Measurements from ENCODE around the gene CHRNA4.

Gene CHRNA4

GRCh38 chr20:63360850-63361518, at the start of gene CHRNA4:
Gene CHRNA4 (minus strand): TSS chr20:63361349. CDS start chr20:63361165, 184 bp downstream.
- no peak for DNase-seq (ENCODE audit: low spot score)

DNA sequence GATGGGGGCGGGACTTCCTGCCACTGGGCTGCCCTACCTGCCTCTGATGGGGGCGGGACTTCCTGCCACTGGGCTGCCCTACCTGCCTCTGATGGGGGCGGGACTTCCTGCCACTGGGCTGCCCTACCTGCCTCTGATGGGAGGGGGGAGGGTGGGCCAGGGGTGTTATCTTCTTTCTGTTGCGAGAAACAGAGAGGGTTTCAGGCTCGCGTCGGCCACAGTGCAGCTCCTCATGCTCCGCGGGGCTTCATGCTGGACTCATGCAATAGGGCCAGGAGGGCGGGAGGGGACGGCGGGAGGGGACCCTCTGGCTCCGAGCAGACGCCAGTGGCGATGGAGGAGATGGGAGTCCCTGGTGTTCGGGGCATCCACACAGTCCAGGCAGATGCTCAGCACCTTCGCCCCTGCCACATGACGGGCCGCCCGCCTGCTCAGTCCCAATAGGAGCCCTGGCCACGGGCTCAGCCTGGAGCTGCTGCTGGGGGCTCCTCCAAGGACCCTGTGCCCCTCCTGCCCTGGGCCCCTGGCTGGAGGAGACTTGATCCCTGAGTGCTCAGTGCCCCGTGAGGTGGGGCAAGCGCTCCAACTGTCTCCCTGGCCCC, 48.8 kb upstream of the CHRNA4 start:
- DNase-seq (ENCODE audit: low spot score): no peak

DNA sequence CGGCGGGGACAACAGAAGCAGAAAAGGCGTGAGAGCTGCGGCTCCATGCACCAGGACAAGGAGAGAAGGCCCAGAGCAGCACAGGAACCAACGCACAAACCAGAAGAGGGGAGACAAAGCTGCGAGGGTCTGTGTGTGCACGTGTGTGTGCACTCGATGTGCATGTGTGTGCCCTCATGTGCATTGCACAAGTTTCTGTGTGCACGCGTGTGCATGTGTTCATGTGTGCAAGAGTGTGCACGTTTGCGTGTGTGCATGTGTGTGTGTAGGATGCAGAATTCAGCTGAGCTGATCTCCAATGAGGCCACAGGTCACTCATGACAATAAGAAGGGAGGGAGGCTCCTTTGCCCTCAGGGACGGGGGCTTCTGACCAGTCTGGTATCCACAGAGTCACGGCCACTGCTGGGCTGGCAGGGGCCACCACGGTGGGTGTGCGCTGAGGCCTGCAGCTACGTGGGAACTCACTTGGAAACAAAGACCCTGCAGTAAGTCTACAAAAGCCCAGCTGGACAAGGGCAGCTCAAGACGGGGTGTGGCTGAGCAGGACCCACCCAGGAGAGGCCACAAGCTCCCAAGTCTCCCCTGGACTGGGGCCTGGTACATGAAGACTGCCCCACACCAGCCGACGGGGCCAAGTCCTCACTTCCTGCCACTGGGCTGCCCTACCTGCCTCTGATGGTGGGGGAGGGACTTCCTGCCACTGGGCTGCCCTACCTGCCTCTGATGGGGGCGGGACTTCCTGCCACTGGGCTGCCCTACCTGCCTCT, 48.1 kb upstream of the CHRNA4 start:
- no peak for DNase-seq (ENCODE audit: low spot score)

DNA sequence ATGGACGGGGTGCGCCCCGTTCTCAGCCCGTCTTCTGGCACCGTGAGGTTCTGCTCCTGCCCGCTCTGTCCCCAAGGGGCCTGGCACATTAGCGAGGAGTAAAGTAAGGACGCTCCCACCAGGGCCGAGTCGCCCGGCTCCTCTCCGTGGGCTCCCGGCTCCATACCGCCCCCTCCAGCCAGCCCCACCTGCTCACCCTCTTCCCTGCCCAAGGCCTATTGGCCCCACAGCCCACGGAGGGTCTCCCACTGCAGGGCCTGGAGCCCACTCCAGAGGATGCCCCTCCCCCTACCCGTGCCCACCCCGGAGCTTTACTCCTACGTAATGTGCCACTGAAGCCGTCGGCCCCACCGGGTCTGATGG, 47.5 kb upstream of the CHRNA4 start:
- DNase-seq (ENCODE audit: low spot score): no peak

DNA sequence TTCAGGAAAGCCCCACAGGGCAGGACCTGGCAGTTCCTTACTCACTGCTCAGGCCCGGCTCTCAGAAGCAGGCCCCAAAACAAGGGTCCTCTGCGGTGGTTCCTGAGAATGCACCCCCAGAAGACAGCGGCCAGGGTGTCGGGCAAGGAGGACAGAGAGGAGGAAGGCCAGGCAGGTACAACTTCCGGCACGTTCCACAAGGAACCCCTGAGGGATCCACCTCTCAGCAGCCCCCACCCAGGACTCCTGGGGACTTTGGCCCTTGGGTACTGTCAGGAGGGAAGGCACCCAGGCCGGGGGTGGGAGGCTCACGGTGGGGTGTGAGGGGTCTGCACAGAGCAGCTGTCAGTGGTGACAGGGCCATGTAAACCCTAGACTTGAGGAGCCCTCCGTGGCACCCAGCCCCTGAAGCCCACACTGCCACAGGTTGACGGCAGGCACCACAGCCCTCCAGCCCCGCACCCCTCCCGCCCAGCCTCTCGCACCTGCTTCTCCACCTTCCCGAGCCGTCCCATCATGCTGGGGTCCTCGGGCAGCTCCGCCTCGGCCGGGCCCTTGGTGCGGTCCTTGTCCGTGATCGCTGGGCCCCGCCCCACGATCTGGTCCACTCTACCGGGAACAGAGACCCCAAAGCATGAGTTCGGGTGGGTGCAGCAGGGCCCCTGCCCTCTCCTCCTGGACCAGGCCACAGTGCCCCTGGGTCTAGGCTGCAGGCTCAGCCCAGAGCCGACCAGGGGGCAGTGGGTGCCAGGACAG, 47.0 kb upstream of the CHRNA4 start:
- DNase-seq (ENCODE audit: low spot score): no peak

DNA sequence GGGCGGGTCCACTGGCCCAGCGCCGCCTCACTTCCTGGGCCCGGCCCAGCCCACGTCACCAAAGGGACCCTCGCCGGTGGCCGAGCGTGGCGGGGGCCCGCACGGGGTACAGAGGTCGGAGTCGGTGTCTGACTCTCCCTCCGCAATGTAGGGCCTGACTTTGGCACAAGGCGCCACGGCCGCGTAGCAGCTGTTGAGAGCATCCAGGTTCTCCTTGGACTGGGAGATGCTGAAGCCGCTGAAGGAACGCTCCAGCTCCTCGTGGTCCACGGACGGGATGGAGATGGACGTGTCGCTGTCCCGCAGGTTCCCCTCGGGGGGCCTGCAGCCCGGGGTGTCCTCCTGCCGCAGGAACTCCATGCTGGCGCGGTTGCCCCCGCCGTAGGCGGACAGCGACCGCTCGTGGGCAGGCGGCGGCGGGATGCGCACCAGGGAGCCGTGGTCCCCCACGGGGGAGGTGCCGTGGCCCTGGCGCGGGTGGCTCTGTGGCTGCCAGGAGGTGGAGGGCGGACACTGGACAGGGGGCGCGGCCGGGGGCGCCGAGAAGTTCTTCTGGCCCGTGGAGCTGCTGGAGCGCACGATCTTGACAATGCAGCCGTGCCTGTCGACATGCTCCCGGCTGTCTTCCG, 45.6 kb upstream of the CHRNA4 start:
- DNase-seq (ENCODE audit: low spot score): no peak

DNA sequence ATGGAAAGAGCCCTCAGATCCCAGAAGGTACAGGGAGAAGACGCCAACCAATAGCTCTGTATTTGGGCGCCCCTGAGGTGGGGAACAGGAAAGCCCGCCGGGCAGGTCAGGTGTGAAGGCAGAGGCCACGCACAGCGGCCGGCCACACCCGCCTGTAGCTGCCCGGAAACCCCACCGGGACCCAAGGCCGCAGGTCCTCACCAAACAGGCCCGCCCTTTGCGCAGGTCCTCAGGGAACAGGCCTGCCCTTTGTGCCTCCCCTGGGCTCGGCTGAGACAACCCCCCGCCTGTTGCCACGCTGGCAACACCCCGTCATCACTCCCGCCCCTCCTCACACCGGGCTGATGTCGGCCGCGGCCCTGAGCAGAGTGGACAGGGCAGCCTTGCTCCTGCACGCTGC, 44.9 kb upstream of the CHRNA4 start:
- no peak for DNase-seq (ENCODE audit: low spot score)

GRCh38 chr20:63405102-63405730, 44.1 kb upstream of the CHRNA4 start:
- DNase-seq (ENCODE audit: low spot score): no peak

DNA sequence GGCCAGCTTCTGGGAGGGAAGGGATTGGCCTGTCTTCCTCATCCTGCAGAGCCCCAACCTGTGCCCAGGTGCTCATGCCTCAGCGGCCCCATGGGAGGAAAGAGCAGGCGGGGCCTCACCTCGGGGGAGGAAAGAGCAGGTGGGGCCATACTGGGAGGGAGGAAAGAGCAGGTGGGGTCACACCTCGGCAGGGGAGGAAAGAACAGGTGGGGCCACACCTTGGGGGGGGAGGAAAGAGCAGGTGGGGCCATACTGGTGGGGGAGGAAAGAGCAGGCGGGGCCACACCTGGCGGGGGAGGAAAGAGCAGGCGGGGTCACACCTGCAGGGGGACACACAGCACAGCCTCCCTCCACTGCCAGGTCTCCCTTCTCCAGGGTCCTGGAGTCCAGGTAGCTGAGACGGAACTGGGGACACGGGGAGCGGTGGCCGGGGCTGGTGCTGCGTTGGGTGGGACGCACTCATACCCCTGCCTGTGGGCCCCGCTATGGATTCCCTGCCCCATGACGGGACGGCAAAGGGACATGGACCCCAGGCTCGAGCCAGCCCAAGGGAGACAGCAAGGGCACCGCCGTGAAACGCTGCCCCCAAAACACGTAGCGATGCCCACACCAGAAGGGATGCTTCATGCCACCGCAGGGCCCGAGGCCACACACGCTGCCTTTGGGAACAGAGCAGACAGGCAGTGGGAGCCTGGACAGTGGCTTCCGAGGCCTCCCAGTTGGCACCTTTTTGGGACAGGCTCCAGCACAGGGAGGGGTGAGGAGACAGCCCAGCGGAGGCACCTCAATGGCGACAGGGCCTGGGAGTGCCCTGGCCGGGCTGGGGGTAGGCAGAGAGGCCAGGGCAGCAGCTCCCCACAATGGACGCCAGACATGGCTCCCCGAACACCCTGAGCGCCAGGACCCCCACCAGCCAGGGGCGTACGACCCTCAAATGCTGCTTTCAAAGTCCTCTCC, 43.3 kb upstream of the CHRNA4 start:
- no peak for DNase-seq (ENCODE audit: low spot score)

DNA sequence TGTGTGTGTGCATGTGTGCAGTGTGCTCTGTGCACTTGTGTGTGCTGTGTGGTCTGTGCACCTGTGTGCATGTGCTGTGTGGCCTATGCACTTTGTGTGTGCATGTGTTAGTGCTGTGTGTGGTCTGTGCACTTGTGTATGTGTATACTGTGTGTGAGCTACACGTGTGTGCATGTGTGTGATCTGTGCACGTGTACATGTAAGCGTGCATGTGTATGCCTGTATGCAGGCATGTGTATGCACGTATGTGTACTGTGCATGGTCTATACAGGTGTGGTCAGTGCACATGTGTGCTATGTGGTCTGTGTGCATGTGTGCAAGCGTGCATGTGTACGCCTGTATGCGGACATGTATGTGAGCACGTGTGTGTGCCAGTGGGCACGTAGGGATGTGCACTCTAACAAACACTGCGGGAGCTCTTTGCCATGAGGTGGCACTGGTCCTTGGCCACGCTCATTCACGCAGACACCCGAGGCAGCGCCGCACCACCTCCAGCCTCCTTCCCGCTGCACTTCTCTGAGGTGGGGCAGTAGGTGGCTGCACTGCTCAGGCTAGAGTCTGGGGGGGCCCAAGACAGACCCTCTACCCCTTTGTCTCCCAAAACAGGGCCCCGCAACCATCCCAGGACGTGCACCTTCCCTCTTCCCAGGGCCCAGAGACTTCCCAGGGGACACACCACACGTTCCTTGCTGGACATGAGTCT, 42.4 kb upstream of the CHRNA4 start:
- no peak for DNase-seq (ENCODE audit: low spot score)

DNA sequence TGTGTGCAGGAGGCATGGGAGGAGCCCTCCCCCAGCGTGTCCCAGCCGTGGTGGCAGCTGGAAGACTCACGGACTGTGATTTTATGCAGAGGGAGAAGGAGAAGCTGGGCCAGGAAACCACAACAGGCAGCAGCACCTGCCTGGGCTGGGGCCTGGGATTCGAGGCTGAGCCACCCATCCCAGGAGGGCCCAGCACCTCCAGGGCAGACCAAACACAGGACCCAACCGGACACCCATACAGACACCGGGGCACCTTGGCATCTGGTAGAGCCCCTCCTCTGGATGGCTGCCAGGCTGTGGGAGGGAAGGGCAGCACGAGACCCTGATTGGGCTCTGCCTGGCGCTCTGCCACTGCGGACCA, 41.7 kb upstream of the CHRNA4 start:
- no peak for DNase-seq (ENCODE audit: low spot score)

DNA sequence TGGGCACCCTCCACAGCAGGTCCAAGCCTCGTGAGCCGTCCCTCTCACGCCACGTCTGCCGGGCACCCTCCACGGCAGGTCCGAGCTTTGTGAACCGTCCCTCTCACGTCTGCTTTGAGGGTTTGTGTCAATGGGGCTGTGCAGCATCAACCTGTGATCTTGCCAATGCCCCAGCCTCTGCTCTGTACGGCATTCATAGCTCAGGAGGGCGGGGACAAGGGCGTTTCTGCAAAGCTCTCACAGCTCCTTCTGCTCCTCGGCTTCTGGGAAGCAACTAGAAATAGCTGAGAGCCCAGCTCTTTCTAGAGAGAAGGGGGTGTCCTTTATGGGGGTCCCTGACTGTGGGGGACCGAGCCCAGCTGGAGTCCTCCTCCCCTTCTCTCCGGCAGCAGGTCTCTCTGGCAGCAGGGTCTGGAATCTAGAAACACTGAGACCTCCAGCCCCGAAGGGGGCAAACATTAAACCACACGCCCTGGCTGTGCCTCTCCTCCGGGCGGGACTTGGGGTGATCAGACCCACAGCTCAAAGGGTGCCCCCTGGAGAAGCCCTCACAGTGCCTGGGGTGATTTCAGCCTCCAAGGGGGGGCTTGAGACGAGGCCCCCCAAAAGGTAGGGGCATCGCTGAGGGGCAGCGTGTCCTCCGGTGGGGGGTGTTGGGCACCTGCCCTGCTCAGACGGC, 41.2 kb upstream of the CHRNA4 start:
- DNase-seq (ENCODE audit: low spot score): no peak

GRCh38 chr20:63401384-63402110, 40.4 kb upstream of the CHRNA4 start:
- no peak for DNase-seq (ENCODE audit: low spot score)

DNA sequence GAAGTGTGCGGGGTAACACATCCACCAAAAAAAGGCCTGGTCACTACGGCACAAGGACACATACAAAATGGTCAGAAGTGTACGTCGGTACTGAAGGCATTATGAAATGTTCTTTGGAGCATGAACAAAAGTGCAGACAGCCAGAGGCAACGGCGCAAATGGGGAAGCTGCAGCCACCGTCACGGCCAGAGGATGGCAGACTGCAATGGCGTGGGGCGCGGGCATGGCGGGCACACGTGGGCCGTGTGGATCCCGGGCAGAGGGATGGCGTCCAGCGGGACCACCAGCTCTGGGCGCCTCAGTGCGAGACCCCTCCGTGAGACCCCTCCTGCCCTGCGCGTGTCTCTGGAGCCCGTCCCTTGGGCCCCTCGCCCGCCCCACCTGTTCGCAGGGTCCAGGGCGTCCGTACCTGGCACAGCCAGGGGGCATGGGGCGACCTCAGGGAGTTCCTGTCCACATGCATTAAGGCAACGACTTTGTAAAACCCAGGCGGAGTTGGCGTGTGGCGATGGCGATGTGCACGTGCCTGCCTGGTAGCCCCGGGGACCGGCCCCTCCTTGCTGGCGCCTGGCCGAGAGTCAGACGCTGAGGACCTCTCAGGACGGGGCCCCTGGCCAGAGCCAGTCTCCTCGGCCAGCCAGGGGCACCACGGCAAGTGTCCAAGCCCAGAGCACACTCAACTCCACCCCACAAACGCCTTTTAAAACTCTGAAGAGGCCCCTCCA, 39.5 kb upstream of the CHRNA4 start:
- DNase-seq (ENCODE audit: low spot score): no peak

GRCh38 chr20:63399596-63400375, 38.6 kb upstream of the CHRNA4 start:
- no peak for DNase-seq (ENCODE audit: low spot score)

GRCh38 chr20:63398744-63399514, 37.8 kb upstream of the CHRNA4 start:
- no peak for DNase-seq (ENCODE audit: low spot score)

Measured in kidney tubule cell (primary cell).